EH (cell line): Measurements from ENCODE around the gene CACNA1G.

ENCODE experiments used
- DNase-seq: peaks from one replicate; pipeline ENCODE4 v3.0.0-alpha.2; 2015; ENCODE audit warnings: low read depth

The CACNA1G gene

DNA sequence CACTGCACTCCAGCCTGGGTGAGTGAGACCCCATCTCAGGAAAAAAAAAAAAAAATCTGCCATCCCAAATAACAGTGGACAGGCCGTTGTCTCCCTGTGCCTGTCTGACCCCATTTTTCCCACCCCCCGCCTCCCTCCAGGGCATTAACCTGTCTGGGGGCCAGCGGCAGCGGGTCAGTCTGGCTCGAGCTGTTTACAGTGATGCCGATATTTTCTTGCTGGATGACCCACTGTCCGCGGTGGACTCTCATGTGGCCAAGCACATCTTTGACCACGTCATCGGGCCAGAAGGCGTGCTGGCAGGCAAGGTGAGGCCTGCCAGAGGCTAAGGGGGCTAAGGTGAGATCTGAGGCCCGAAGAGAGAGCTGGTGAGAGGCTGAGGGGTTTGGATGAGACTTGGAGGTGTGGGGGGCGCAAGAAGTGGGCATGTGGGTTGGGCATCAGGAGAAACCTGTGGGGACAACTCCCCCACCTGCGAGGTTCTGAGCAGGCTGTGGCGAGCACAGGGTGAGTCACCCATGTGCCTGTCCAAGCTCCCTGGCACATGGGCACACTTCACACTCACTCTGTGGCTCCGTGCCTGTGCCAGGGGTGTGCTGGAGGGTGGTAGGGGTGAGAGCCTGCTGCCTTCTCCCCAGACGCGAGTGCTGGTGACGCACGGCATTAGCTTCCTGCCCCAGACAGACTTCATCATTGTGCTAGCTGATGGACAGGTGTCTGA is 112.5 kb downstream of the CACNA1G start:
- no peak for DNase-seq

GRCh38 chr17:50675190-50675589 is 114.7 kb downstream of the CACNA1G start:
- DNase-seq = no peak

DNA sequence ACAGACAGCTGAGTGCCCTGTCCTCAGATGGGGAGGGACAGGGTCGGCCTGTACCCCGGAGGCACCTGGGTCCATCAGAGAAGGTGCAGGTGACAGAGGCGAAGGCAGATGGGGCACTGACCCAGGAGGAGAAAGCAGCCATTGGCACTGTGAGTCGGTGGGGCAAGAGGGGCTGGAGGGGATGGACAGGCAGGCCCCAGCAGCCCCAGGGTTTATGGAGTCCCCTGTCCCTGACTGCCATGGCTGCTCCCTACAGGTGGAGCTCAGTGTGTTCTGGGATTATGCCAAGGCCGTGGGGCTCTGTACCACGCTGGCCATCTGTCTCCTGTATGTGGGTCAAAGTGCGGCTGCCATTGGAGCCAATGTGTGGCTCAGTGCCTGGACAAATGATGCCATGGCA is 115.1 kb downstream of the CACNA1G start:
- no peak for DNase-seq

- no peak for DNase-seq
These were observed 115.8 kb downstream of the CACNA1G start for GRCh38 chr17:50676065-50676975.
